Right lobe of liver (tissue), 4 donors: ENCODE measurements around the gene AP3S2.

ENCODE experiments used
- CTCF ChIP-seq, 4 donors: fragments of 200-600 bp in 3 of 4; fragments of 450-650 bp in 1 of 4; IDR thresholded peaks; one replicate each; pipeline versions ENCODE4 v1.5.1 to v1.8.0; 2016 to 2022; ENCODE audit warnings: antibody characterized with exemption in 4 of 4, mild to moderate bottlenecking in 2 of 4
- POLR2A ChIP-seq: fragments of 450-650 bp; IDR thresholded peaks from one replicate; pipeline ENCODE4 v1.6.1; 2017; ENCODE audit warnings: antibody characterized with exemption, mild to moderate bottlenecking
- donor health status: DM: no; HTN: no; CAD: no.
- donor health status: DM: no; HTN: no; CAD: no.
- donor health status: DM: no; HTN: yes; CAD: no.

GRCh38 chr15:89851673-89852341 lies 42.0 kb downstream of the AP3S2 start:
- TF ChIP-seq CTCF (IDR thresholded peaks at IDR 0.05) = no peak
- no peak for TF ChIP-seq POLR2A
